Retinal pigment epithelial cell (primary cell): Measurements from ENCODE around the gene LIPE.
A peak's percentile ranks its signal among the peaks of the same experiment; 100 is the strongest.

Experiments
- DNase-seq: peaks from one replicate; pipeline ENCODE4 v3.0.0-alpha.2; 2010; ENCODE audit warnings: low read depth
- H3K4me3 ChIP-seq: 2 replicates; pipeline ENCODE4 v1.5.1; 2011; ENCODE audit warnings: mild to moderate bottlenecking, low read length, control low read depth, moderate library complexity
- CTCF ChIP-seq: conservative IDR thresholded peaks from 2 replicates; pipeline ENCODE4 v1.5.1; 2011; ENCODE audit warnings: low read depth, low read length, control low read depth, inconsistent platforms

LIPE gene

DNA sequence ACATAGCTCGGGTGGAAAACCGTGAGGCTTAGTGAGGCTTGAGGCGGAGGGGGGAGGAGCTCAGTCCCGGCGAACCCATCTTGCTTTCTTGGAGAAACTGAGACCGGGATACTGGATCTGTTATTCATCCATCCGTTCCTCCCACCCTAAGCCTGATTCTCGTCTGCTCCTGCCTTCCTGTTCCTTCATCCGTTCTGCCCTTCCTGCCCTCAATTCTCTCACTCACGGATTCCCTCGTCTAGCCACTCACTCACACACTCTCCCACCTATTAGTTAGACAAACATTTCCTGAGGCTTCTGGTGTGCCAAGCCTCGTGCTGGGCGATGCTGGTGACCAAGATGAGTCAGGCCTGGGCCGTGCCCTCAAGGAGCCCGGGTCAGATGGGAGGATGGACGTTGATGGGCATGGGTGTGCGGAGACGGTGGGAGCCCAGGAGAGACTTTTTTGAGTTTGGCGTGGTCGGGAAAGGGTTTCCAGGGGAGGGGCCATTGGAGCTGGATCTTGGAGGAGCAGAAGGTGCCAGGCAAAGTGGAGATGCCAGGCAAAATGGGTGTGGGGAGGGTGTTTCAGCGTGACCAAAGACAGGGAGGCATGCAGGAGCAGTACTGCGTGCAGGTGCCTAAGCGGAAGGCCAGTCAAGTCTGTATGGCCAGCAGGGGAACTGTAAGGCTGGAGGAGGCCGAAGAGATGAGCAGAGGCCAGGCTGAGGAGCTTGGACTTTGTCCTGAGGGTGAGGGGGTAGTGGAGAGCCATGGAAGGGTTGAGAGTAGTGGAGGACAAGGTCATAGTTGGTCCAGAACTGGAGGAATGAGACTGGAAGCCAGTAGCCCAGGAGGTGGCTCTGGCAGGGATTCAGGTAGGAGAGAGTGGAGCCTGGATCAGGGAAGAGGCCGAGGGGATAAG, 29.7 kb downstream of the LIPE start:
- H3K4me3 ChIP-seq, result peak overlapping the region; percentile 60
- TF ChIP-seq CTCF, result no peak
- no peak for DNase-seq

DNA sequence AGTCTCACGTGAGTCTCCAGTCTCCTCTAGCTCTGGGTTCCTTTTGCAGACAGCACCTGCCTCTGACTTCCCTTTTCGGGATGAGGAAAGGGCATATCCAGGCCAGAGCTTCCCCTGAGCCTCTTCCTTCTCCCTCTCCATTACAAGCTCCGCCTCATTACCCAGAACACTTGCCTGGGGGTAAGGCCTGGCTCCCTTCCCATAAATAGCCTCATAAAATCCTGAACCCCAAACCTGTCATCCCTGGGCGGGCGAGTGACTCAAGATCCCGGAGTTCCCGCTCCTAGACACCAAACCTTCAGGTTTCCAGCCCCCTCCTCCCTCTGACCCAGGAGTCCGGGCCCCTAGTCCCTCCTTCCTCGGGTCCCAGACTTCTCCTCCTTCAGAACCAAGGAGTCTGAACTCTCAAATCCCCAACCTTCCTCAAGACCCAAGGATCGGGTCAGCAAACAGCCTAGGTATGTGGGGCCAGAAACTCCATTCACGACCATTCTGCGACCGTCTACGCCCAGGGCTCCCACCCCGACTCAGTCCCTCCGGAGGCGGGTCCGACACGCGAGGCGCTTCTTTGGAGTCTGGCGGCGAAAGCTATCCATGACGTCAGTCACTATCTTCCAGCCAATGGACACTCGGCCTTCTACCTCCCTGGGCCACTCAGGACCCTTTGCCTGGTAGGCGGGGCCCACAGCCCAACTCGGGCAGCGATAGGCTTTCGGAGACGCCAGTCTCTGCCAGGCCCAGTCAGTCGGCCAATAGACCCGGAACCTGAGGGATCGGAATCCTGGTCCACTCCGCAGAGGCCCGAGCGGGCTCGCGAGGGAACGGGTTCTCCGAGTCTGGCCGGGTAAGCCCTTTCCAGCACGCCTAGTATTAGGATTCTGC, 30.6 kb downstream of the LIPE start:
- peak; percentile 97 for DNase-seq
- TF ChIP-seq CTCF, result no peak
- peak overlapping the region; percentile 60 for H3K4me3 ChIP-seq

GRCh38 chr19:42394751-42395150, 32.4 kb downstream of the LIPE start:
- no peak for TF ChIP-seq CTCF
- no peak overlapping the region for H3K4me3 ChIP-seq
- DNase-seq, result no peak

DNA sequence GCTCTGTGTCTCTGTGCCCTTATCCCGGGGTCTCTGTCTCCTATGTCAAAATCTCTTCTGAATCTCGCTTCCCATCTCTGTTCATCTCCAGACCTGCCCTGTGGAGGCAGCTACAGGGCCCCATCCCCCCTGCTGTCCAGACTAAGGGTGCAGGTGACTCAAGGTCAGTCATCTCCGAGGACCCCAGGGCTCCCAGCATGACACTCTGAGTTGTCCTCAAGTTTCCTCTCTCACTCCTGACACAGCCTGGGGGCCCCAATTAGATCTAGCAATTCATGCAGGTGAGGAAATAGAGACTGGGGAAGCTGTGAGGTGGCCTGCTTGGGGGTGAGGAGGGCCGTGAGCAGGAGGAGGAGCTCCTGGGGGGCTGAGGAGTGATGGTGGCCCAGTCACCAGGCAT, 35.0 kb downstream of the LIPE start:
- TF ChIP-seq CTCF, result no peak
- H3K4me3 ChIP-seq, result no peak overlapping the region
- DNase-seq, result no peak

DNA sequence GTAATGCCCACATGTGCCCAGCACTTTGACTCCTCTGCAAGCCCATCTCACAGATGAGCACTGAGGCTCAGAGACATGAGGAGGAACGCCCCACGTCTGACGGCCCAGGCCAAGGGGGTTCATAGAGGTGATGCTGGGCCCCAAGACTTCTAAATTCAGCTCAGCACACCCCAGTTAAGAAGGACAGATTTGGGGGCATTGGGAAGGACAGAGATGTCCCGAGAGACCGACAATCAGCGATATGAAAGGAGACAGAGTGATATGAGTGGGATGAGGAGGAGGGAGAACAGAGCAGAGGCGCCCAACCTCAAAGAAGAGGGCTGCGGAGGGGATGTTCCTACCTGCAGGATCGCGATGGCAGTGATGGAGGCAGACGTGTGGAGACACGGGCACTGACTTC, 37.3 kb downstream of the LIPE start, which contains the start of gene CNFN:
Gene CNFN (minus strand): TSS at position 399 of the 400 bp plus-strand sequence. CDS start 1,260 bp downstream, outside the sequence.
- no peak within 1 kb of the TSS for H3K4me3 ChIP-seq
- TF ChIP-seq CTCF, result no peak
- DNase-seq, result no peak

DNA sequence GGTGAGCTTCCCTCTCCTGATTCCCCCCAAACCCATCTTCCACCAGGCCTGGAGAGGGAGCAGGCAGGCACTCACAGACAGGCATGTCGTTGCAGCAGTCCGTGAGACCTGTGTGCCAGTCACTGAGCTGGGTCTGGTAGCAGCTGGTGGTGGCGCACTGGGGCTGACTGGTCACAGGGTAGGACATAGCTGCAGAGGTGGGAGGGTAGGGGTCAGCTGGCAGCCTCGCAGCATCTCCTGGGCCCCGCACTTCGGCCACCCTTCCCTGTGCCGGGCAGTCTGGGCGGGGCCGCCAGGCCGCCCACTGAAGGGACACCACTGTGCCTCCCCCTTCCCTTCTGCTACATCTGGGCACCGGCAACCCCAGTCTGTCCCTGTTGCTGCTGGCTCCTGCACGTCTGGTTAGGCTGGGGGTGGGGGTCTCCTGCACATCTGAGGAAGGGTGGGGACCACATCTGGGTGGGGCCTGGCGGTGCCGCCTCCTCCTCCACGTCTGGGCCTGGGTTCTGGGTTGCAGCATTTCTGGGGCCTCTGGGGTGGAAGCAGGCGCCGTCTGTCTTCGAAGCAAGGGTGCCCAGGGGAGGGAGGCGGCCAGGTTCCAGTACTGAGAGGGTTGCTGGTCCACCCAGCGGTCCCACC, 38.2 kb downstream of the LIPE start:
- DNase-seq, result no peak
- no peak for TF ChIP-seq CTCF
- no peak overlapping the region for H3K4me3 ChIP-seq
